PFSK-1 (cell line): Measurements from ENCODE around the gene FREM1.

Experiments used
- FOXP2 ChIP-seq: optimal IDR thresholded peaks from 2 replicates; pipeline ENCODE3; 2011; ENCODE audit warnings: borderline replicate concordance, control low read depth, inconsistent platforms; ENCODE audit not compliant: insufficient read depth; ENCODE audit errors: extremely low read length, extremely low read depth
- POLR2AphosphoS5 ChIP-seq: IDR thresholded peaks from 2 replicates; pipeline ENCODE4 v1.6.1; 2012; ENCODE audit warnings: low read depth, mild to moderate bottlenecking, control low read depth, low read length, moderate library complexity
- REST ChIP-seq, 2 experiments: IDR thresholded peaks; 2 replicates each; pipeline versions ENCODE4 v1.6.1 to v1.8.0; 2011 to 2012; ENCODE audit warnings: low read depth in 2 of 2, low read length in 2 of 2, control low read depth in 1 of 2, inconsistent platforms in 1 of 2, mild to moderate bottlenecking in 1 of 2, moderate library complexity in 1 of 2; ENCODE audit not compliant: insufficient read depth in 1 of 2
- SIN3A ChIP-seq: IDR thresholded peaks from 2 replicates; pipeline ENCODE4 v1.6.1; 2012; ENCODE audit warnings: mild to moderate bottlenecking, low read length, moderate library complexity, borderline replicate concordance; ENCODE audit not compliant: insufficient read depth
- TAF1 ChIP-seq: IDR thresholded peaks from 2 replicates; pipeline ENCODE4 v1.6.1; 2012; ENCODE audit warnings: low read length, control low read depth, borderline replicate concordance; ENCODE audit not compliant: insufficient read depth

FREM1 gene

GRCh38 chr9:14824481-14824880 lies 85.7 kb downstream of the FREM1 start:
- TF ChIP-seq FOXP2 = no peak
- no peak for TF ChIP-seq POLR2AphosphoS5
- TF ChIP-seq TAF1 = no peak
- TF ChIP-seq REST (IDR thresholded peaks at IDR 0.05; ENCODE audit: insufficient read depth in 1 of 2, low read depth in 2 of 2, low read length in 2 of 2) = no peak

- TF ChIP-seq POLR2AphosphoS5 (no peak), SIN3A (no peak), TAF1 (no peak), REST (IDR thresholded peaks at IDR 0.05; ENCODE audit: insufficient read depth in 1 of 2, low read depth in 2 of 2, low read length in 2 of 2) (no peak), FOXP2 (no peak)
Measured at GRCh38 chr9:14823800-14824199, 86.4 kb downstream of the FREM1 start.

GRCh38 chr9:14822666-14823065 lies 87.6 kb downstream of the FREM1 start:
- TF ChIP-seq SIN3A (no peak), TAF1 (no peak), POLR2AphosphoS5 (no peak), FOXP2 (no peak), REST (IDR thresholded peaks at IDR 0.05; ENCODE audit: insufficient read depth in 1 of 2, low read depth in 2 of 2, low read length in 2 of 2) (no peak)

GRCh38 chr9:14819183-14819582 lies 91.0 kb downstream of the FREM1 start:
- TF ChIP-seq TAF1 (no peak), SIN3A (no peak), FOXP2 (no peak), REST (IDR thresholded peaks at IDR 0.05; ENCODE audit: insufficient read depth in 1 of 2, low read depth in 2 of 2, low read length in 2 of 2) (no peak), POLR2AphosphoS5 (no peak)

- TF ChIP-seq FOXP2 (no peak), REST (IDR thresholded peaks at IDR 0.05; ENCODE audit: insufficient read depth in 1 of 2, low read depth in 2 of 2, low read length in 2 of 2) (no peak), TAF1 (no peak), POLR2AphosphoS5 (no peak), SIN3A (no peak)
Measured at GRCh38 chr9:14814249-14814628, 96.0 kb downstream of the FREM1 start.
